OCI-LY1 (cell line): ENCODE measurements around the gene GNAO1.

Source experiments
- H2AFZ ChIP-seq: fragments of 200-600 bp; sonication (generic), shearing (Covaris generic); 2 replicates; pipeline ENCODE4 v1.6.0; 2014; ENCODE audit warnings: antibody characterized with exemption, mild to moderate bottlenecking, low read length
- H3F3A ChIP-seq: fragments of 200-600 bp; sonication (generic), shearing (Covaris generic); 2 replicates; pipeline ENCODE4 v1.6.0; 2014; ENCODE audit warnings: mild to moderate bottlenecking, antibody characterized with exemption, low read length, moderate library complexity; ENCODE audit not compliant: insufficient read depth
- H3K27ac ChIP-seq: fragments of 200-600 bp; sonication (generic); 2 replicates; pipeline ENCODE4 v1.5.1; 2014; ENCODE audit warnings: low read length, mixed run types, mild to moderate bottlenecking, low read depth; ENCODE audit not compliant: poor library complexity, severe bottlenecking
- H3K27me3 ChIP-seq: fragments of 200-600 bp; sonication (generic); 2 replicates; pipeline ENCODE4 v1.6.0; 2014; ENCODE audit warnings: antibody characterized with exemption, mild to moderate bottlenecking, low read length, moderate library complexity; ENCODE audit not compliant: insufficient read depth
- H3K36me3 ChIP-seq: fragments of 200-600 bp; sonication (generic); 2 replicates; pipeline ENCODE4 v1.6.1; 2014; ENCODE audit warnings: mild to moderate bottlenecking, antibody characterized with exemption, low read length, moderate library complexity, mixed read lengths; ENCODE audit not compliant: insufficient read depth
- H3K4me1 ChIP-seq: fragments of 200-600 bp; sonication (generic); 2 replicates; pipeline ENCODE4 v1.5.1; 2014; ENCODE audit warnings: mild to moderate bottlenecking, low read length, moderate library complexity; ENCODE audit not compliant: insufficient read depth, severe bottlenecking
- H3K4me2 ChIP-seq: fragments of 200-600 bp; sonication (generic), shearing (Covaris generic); 2 replicates; pipeline ENCODE4 v1.6.1; 2014; ENCODE audit warnings: low read length
- H3K4me3 ChIP-seq: fragments of 200-600 bp; sonication (generic); 2 replicates; pipeline ENCODE4 v1.5.1; 2014; ENCODE audit warnings: low read length, low read depth, mild to moderate bottlenecking, mixed read lengths; ENCODE audit not compliant: poor library complexity, severe bottlenecking
- H3K79me2 ChIP-seq: fragments of 200-600 bp; shearing (Covaris generic); 2 replicates; pipeline ENCODE4 v1.6.1; 2016; ENCODE audit warnings: mixed run types, low read length, mixed read lengths; ENCODE audit not compliant: insufficient read depth
- H3K9ac ChIP-seq: fragments of 200-600 bp; sonication (generic), shearing (Covaris generic); 2 replicates; pipeline ENCODE4 v1.6.1; 2014; ENCODE audit warnings: mild to moderate bottlenecking, low read length, mixed read lengths
- H3K9me2 ChIP-seq: fragments of 200-600 bp; sonication (generic), shearing (Covaris generic); 2 replicates; pipeline ENCODE4 v1.6.1; 2014; ENCODE audit warnings: low read depth, mild to moderate bottlenecking, low read length, mixed read lengths
- H3K9me3 ChIP-seq: fragments of 200-600 bp; shearing (Covaris generic); 2 replicates; pipeline ENCODE4 v1.6.1; 2014; ENCODE audit warnings: low read length, mixed read lengths
- H4K20me1 ChIP-seq: fragments of 200-600 bp; sonication (generic), shearing (Covaris generic); 2 replicates; pipeline ENCODE4 v1.6.0; 2016; ENCODE audit warnings: mild to moderate bottlenecking, low read length; ENCODE audit not compliant: insufficient read depth
- EZH2 ChIP-seq: fragments of 200-600 bp; sonication (generic), shearing (Covaris generic); IDR thresholded peaks from 2 replicates; pipeline ENCODE4 v1.8.0; 2017; ENCODE audit warnings: borderline replicate concordance, mixed run types, mild to moderate bottlenecking, antibody characterized with exemption, low read length, moderate library complexity, mixed read lengths
- TF ChIP-seq, protein P1 (sequence below): fragments of 200-600 bp; sonication (generic), shearing (Covaris generic); IDR thresholded peaks from 2 replicates; pipeline ENCODE4 v1.5.1; 2017; ENCODE audit warnings: mild to moderate bottlenecking, antibody characterized with exemption, low read length, moderate library complexity, mixed read lengths

Gene GNAO1

DNA sequence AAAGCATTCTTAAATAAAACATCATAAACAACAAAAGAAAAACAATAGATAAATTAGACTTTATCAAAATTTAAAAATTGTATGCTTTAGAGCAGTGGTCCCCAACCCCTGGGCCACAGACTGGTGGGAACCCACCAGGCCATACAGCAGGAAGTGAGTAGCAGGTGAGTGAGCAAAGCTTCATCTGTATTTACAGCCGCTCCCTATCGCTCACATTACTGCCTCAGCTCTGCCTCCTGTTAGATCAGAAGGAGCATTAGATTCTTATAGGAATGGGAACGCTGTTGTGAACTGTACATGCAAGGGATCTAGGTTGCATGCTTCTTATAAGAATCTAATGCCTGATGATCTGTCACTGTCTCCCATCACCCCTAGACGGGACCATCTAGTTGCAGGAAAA lies 51.5 kb downstream of the GNAO1 start:
- Histone ChIP-seq H3K27ac (no peak overlapping the region), H4K20me1 (no peaks in the 10 kb centered on the region), H3K9ac (no peak overlapping the region), H3K27me3 (no peaks in the 10 kb centered on the region), H3K36me3 (no peaks in the 10 kb centered on the region), H2AFZ (no peak overlapping the region), H3K4me1 (no peaks in the 10 kb centered on the region), H3K79me2 (no peaks in the 10 kb centered on the region), H3F3A (no peaks in the 10 kb centered on the region), H3K9me3 (no peaks in the 10 kb centered on the region), H3K4me3 (no peak overlapping the region), H3K4me2 (no peak overlapping the region), H3K9me2 (no peaks in the 10 kb centered on the region)
- TF ChIP-seq, protein P1, sequence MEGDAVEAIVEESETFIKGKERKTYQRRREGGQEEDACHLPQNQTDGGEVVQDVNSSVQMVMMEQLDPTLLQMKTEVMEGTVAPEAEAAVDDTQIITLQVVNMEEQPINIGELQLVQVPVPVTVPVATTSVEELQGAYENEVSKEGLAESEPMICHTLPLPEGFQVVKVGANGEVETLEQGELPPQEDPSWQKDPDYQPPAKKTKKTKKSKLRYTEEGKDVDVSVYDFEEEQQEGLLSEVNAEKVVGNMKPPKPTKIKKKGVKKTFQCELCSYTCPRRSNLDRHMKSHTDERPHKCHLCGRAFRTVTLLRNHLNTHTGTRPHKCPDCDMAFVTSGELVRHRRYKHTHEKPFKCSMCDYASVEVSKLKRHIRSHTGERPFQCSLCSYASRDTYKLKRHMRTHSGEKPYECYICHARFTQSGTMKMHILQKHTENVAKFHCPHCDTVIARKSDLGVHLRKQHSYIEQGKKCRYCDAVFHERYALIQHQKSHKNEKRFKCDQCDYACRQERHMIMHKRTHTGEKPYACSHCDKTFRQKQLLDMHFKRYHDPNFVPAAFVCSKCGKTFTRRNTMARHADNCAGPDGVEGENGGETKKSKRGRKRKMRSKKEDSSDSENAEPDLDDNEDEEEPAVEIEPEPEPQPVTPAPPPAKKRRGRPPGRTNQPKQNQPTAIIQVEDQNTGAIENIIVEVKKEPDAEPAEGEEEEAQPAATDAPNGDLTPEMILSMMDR = no peak
- TF ChIP-seq EZH2 = no peak

DNA sequence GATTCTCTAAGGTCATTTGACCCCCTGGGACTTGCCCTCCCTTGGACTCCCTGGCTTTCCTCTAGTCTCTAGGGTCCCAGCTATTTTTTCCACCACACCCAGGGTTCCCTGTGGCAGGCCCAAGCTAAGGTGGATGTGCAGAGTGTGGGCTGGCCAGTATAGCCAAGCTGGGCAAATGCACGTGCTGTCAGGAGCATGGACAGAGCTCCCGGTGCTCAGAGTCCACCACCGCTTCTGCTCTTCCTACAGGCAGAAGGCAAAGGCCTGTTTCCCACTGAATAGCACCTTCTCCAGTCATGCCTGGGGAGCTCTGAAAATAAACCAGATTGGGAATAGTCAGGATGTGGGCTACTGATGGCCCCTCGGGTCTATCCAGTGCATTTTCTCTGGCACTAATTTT lies 53.3 kb downstream of the GNAO1 start:
- TF ChIP-seq, protein P1 = no peak
- no peak for TF ChIP-seq EZH2
- Histone ChIP-seq H3K9ac (no peak overlapping the region), H3K27ac (no peak overlapping the region), H3K9me3 (no peaks in the 10 kb centered on the region), H3K36me3 (no peaks in the 10 kb centered on the region), H3K4me1 (no peaks in the 10 kb centered on the region), H3K27me3 (no peaks in the 10 kb centered on the region), H3K4me3 (no peak overlapping the region), H2AFZ (no peak overlapping the region), H3F3A (no peaks in the 10 kb centered on the region), H4K20me1 (no peaks in the 10 kb centered on the region), H3K79me2 (no peaks in the 10 kb centered on the region), H3K4me2 (no peak overlapping the region), H3K9me2 (no peaks in the 10 kb centered on the region)

DNA sequence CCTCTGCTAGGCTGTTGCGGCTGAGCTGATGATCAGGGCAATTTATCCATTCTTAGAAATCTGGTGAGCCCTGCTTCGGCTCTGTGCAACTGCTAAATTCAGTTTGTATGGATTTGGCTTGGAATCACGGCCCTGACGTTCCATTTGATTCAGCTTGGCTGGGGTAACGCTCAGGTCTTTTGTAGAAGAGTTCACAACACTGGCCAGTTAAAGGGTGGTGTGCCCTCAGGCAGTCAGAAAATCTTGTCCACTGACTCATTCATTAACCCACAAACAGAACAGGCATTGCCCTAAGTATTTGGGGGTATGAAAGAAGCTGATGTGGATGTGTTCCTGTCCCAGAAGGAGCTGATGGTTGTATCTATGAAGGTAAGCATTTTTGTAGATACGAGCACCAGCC lies 53.9 kb downstream of the GNAO1 start:
- no peaks in the 10 kb centered on the region for H3K9me2 ChIP-seq
- no peak overlapping the region for H3K4me3 ChIP-seq
- no peaks in the 10 kb centered on the region for H4K20me1 ChIP-seq
- no peaks in the 10 kb centered on the region for H3K79me2 ChIP-seq
- H3K4me2 ChIP-seq = no peak overlapping the region
- H3K4me1 ChIP-seq = no peaks in the 10 kb centered on the region
- no peaks in the 10 kb centered on the region for H3K36me3 ChIP-seq
- no peak overlapping the region for H3K27ac ChIP-seq
- no peaks in the 10 kb centered on the region for H3K9me3 ChIP-seq
- no peak overlapping the region for H2AFZ ChIP-seq
- no peak overlapping the region for H3K9ac ChIP-seq
- no peaks in the 10 kb centered on the region for H3F3A ChIP-seq
- TF ChIP-seq, protein P1 = no peak
- TF ChIP-seq EZH2 = no peak
- H3K27me3 ChIP-seq = no peaks in the 10 kb centered on the region
